ENCODE measurements around the gene SLMAP. TPM values are rescaled to one million over a fixed set of nuclear protein-coding genes. Genes with fewer than 3 reads are reported as not detected.

Gene SLMAP
- polyA plus RNA-seq, 1 experiment, result 40.2 TPM

DNA sequence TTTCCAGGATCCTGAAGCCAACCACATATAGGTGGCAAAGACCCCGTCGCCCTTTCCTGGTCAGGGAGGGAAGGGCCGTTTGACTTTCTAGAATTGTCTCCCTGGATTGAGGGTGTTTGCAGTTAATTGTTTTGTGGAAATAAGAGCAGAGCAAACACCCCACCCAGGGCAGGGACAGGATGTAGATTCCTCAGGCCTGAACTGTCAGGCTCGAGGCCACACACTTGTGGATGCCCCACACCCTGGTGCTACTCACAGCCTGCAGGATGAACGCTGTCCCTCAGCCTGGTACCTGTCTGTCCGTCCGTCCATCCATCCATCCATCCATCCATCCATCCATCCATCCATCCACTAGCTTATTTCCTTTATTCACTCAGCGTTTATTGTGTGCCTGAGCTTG is 222.2 kb downstream of the SLMAP start:
- TF ChIP-seq, protein P1, sequence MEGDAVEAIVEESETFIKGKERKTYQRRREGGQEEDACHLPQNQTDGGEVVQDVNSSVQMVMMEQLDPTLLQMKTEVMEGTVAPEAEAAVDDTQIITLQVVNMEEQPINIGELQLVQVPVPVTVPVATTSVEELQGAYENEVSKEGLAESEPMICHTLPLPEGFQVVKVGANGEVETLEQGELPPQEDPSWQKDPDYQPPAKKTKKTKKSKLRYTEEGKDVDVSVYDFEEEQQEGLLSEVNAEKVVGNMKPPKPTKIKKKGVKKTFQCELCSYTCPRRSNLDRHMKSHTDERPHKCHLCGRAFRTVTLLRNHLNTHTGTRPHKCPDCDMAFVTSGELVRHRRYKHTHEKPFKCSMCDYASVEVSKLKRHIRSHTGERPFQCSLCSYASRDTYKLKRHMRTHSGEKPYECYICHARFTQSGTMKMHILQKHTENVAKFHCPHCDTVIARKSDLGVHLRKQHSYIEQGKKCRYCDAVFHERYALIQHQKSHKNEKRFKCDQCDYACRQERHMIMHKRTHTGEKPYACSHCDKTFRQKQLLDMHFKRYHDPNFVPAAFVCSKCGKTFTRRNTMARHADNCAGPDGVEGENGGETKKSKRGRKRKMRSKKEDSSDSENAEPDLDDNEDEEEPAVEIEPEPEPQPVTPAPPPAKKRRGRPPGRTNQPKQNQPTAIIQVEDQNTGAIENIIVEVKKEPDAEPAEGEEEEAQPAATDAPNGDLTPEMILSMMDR (IDR thresholded peaks at IDR 0.05; ENCODE audit: low read depth, low read length), result no peak
- Histone ChIP-seq H3K9me3 (ENCODE audit: control insufficient read depth, insufficient read depth, low read length) (no peaks in the 10 kb centered on the region), H3K27me3 (ENCODE audit: control insufficient read depth, insufficient read depth, low read length) (no peaks in the 10 kb centered on the region), H3K27ac (ENCODE audit: low read depth, low read length) (peak overlapping the region; percentile 31), H3K4me3 (ENCODE audit: low read depth, low read length) (no peak overlapping the region)
- no peak for DNase-seq (ENCODE audit: low read depth, low spot score)
- ChIA-PET POLR2A (no interaction called here), CTCF (interaction anchor here (0.5 kb wide), 1 partner anchor 103 kb away, joined by 3 read pairs; no protein-coding TSS in a partner anchor)

Other genes with a start within 250 kb of the SLMAP start
- under 0.01 TPM in 1 of 2 replicates, not detected in the other for gene DNAH12, start 212.0 kb upstream of the SLMAP start, polyA plus RNA-seq (2011; rRNA removed)
- gene PDE12, start 200.0 kb upstream of the SLMAP start, polyA plus RNA-seq (2011; rRNA removed), result 11.5 and 12.1 TPM in 2 replicates
- 588 and 766 TPM in 2 replicates for gene ARF4, start 159.0 kb upstream of the SLMAP start, polyA plus RNA-seq (2011; rRNA removed)
- 8.8 and 10.8 TPM in 2 replicates for gene DENND6A, start 63.2 kb upstream of the SLMAP start, polyA plus RNA-seq (2011; rRNA removed)